Measurements from ENCODE around the gene GJA10. TPM values are rescaled to one million over a fixed set of nuclear protein-coding genes. Genes with fewer than 3 reads are reported as not detected.
A peak's percentile ranks its signal among the peaks of the same experiment; 100 is the strongest.

Gene GJA10
- total RNA-seq, 3 donors from 2014 or later (not counting 1 experiment from before 2014, with no cell fraction given) = not detected

GRCh38 chr6:89917216-89917615 is 22.9 kb downstream of the GJA10 start:
- intact Hi-C loops (cut with micrococcal nuclease) = no loop called here
- no peak for DNase-seq
- Mint-ChIP-seq H3K4me3 (no peak overlapping the region), H3K27me3 (ENCODE audit: low read depth in 2 of 2) (peaks cover 0 to 10% of the 10 kb centered on the region in 2 donors), H3K4me1 (no peaks in the 10 kb centered on the region), H3K27ac (no peak overlapping the region), H3K36me3 (peaks cover 13% of the 10 kb centered on the region), H3K9me3 (peaks cover 6 to 9% of the 10 kb centered on the region in 2 donors)
- Histone ChIP-seq H3K4me3 (ENCODE audit: low read length) (no peak overlapping the region), H3K36me3 (ENCODE audit: control insufficient read depth, insufficient read depth, low read length) (no peaks in the 10 kb centered on the region), H3K27ac (ENCODE audit: low read length) (no peak overlapping the region), H3K4me1 (ENCODE audit: control insufficient read depth, insufficient read depth, low read length) (no peaks in the 10 kb centered on the region), H3K9me3 (ENCODE audit: control insufficient read depth, insufficient read depth, low read length) (peaks cover 12% of the 10 kb centered on the region), H3K27me3 (ENCODE audit: control insufficient read depth, insufficient read depth, low read length) (no peaks in the 10 kb centered on the region)
- TF ChIP-seq CTCF (IDR thresholded peaks at IDR 0.05) = no peak
- ATAC-seq = no peak
- 96% methylated on average over 4 of the region's 4 CpGs for whole genome bisulfite sequencing (ENCODE audit: insufficient coverage)

- H3K4me3 Mint-ChIP-seq = no peak overlapping the region
- no peak overlapping the region for H3K27ac ChIP-seq (ENCODE audit: low read length)
- H3K4me3 ChIP-seq (ENCODE audit: low read length) = no peak overlapping the region
- DNase-seq = no peak
- H3K36me3 Mint-ChIP-seq = peaks cover 13% of the 10 kb centered on the region
- H3K36me3 ChIP-seq (ENCODE audit: control insufficient read depth, insufficient read depth, low read length) = no peaks in the 10 kb centered on the region
- no peaks in the 10 kb centered on the region for H3K4me1 Mint-ChIP-seq
- 95% methylated on average over 3 of the region's 3 CpGs for WGBS (ENCODE audit: insufficient coverage)
- H3K27me3 ChIP-seq (ENCODE audit: control insufficient read depth, insufficient read depth, low read length) = no peaks in the 10 kb centered on the region
- intact Hi-C loops (cut with micrococcal nuclease) = no loop called here
- no peak for ATAC-seq
- no peak overlapping the region for H3K27ac Mint-ChIP-seq
- H3K9me3 ChIP-seq (ENCODE audit: control insufficient read depth, insufficient read depth, low read length) = peaks cover 12% of the 10 kb centered on the region
- peaks cover 6 to 9% of the 10 kb centered on the region in 2 donors for H3K9me3 Mint-ChIP-seq
- no peak for TF ChIP-seq CTCF (IDR thresholded peaks at IDR 0.05)
- H3K4me1 ChIP-seq (ENCODE audit: control insufficient read depth, insufficient read depth, low read length) = no peaks in the 10 kb centered on the region
- H3K27me3 Mint-ChIP-seq (ENCODE audit: low read depth in 2 of 2) = peaks cover 0 to 10% of the 10 kb centered on the region in 2 donors
Observed at GRCh38 chr6:89917801-89918366, 23.6 kb downstream of the GJA10 start.

GRCh38 chr6:89921197-89921596 is 26.9 kb downstream of the GJA10 start:
- TF ChIP-seq CTCF (IDR thresholded peaks at IDR 0.05) = no peak
- intact Hi-C loops (cut with micrococcal nuclease) = no loop called here
- Mint-ChIP-seq H3K4me3 (no peak overlapping the region), H3K4me1 (peaks cover 8 to 10% of the 10 kb centered on the region in 2 donors), H3K27me3 (ENCODE audit: low read depth in 2 of 2) (peaks cover 0 to 9% of the 10 kb centered on the region in 2 donors), H3K27ac (no peak overlapping the region), H3K36me3 (peaks cover 11% of the 10 kb centered on the region), H3K9me3 (peaks cover 5 to 9% of the 10 kb centered on the region in 2 donors)
- Histone ChIP-seq H3K27me3 (ENCODE audit: control insufficient read depth, insufficient read depth, low read length) (no peaks in the 10 kb centered on the region), H3K36me3 (ENCODE audit: control insufficient read depth, insufficient read depth, low read length) (no peaks in the 10 kb centered on the region), H3K27ac (ENCODE audit: low read length) (no peak overlapping the region), H3K4me3 (ENCODE audit: low read length) (no peak overlapping the region), H3K9me3 (ENCODE audit: control insufficient read depth, insufficient read depth, low read length) (peaks cover 6% of the 10 kb centered on the region), H3K4me1 (ENCODE audit: control insufficient read depth, insufficient read depth, low read length) (peaks cover 4% of the 10 kb centered on the region)
- peak in 1 of 3 donors; percentile 14 for ATAC-seq
- no peak for DNase-seq
- 82% methylated on average over 6 of the region's 6 CpGs for WGBS (ENCODE audit: insufficient coverage)

- Mint-ChIP-seq H3K9me3 (peaks cover 3 to 4% of the 10 kb centered on the region in 2 donors), H3K36me3 (peaks cover 6% of the 10 kb centered on the region), H3K27me3 (ENCODE audit: low read depth in 2 of 2) (peaks cover 0 to 4% of the 10 kb centered on the region in 2 donors), H3K27ac (no peak overlapping the region), H3K4me3 (no peak overlapping the region), H3K4me1 (peaks cover 13 to 15% of the 10 kb centered on the region in 2 donors)
- intact Hi-C loops (cut with micrococcal nuclease) = no loop called here
- H3K4me3 ChIP-seq (ENCODE audit: low read length) = no peak overlapping the region
- H3K4me1 ChIP-seq (ENCODE audit: control insufficient read depth, insufficient read depth, low read length) = peaks cover 4% of the 10 kb centered on the region
- peaks cover 6% of the 10 kb centered on the region for H3K9me3 ChIP-seq (ENCODE audit: control insufficient read depth, insufficient read depth, low read length)
- DNase-seq (no peak), ATAC-seq (no peak)
- H3K27me3 ChIP-seq (ENCODE audit: control insufficient read depth, insufficient read depth, low read length) = no peaks in the 10 kb centered on the region
- H3K27ac ChIP-seq (ENCODE audit: low read length) = no peak overlapping the region
- no peaks in the 10 kb centered on the region for H3K36me3 ChIP-seq (ENCODE audit: control insufficient read depth, insufficient read depth, low read length)
- WGBS (ENCODE audit: insufficient coverage) = 97% methylated on average over 10 of the region's 10 CpGs
- no peak for TF ChIP-seq CTCF (IDR thresholded peaks at IDR 0.05)
Observed at GRCh38 chr6:89921691-89922090, 27.4 kb downstream of the GJA10 start.
